OCI-LY1 (cell line): ENCODE data around the gene PLA2G2F.

Experiments
- H2AFZ ChIP-seq: fragments of 200-600 bp; sonication (generic), shearing (Covaris generic); 2 replicates; pipeline ENCODE4 v1.6.0; 2014; ENCODE audit warnings: antibody characterized with exemption, mild to moderate bottlenecking, low read length
- H3F3A ChIP-seq: fragments of 200-600 bp; sonication (generic), shearing (Covaris generic); 2 replicates; pipeline ENCODE4 v1.6.0; 2014; ENCODE audit warnings: mild to moderate bottlenecking, antibody characterized with exemption, low read length, moderate library complexity; ENCODE audit not compliant: insufficient read depth
- H3K27ac ChIP-seq: fragments of 200-600 bp; sonication (generic); 2 replicates; pipeline ENCODE4 v1.5.1; 2014; ENCODE audit warnings: low read length, mixed run types, mild to moderate bottlenecking, low read depth; ENCODE audit not compliant: poor library complexity, severe bottlenecking
- H3K27me3 ChIP-seq: fragments of 200-600 bp; sonication (generic); 2 replicates; pipeline ENCODE4 v1.6.0; 2014; ENCODE audit warnings: antibody characterized with exemption, mild to moderate bottlenecking, low read length, moderate library complexity; ENCODE audit not compliant: insufficient read depth
- H3K36me3 ChIP-seq: fragments of 200-600 bp; sonication (generic); 2 replicates; pipeline ENCODE4 v1.6.1; 2014; ENCODE audit warnings: mild to moderate bottlenecking, antibody characterized with exemption, low read length, moderate library complexity, mixed read lengths; ENCODE audit not compliant: insufficient read depth
- H3K4me1 ChIP-seq: fragments of 200-600 bp; sonication (generic); 2 replicates; pipeline ENCODE4 v1.5.1; 2014; ENCODE audit warnings: mild to moderate bottlenecking, low read length, moderate library complexity; ENCODE audit not compliant: insufficient read depth, severe bottlenecking
- H3K4me2 ChIP-seq: fragments of 200-600 bp; sonication (generic), shearing (Covaris generic); 2 replicates; pipeline ENCODE4 v1.6.1; 2014; ENCODE audit warnings: low read length
- H3K4me3 ChIP-seq: fragments of 200-600 bp; sonication (generic); 2 replicates; pipeline ENCODE4 v1.5.1; 2014; ENCODE audit warnings: low read length, low read depth, mild to moderate bottlenecking, mixed read lengths; ENCODE audit not compliant: poor library complexity, severe bottlenecking
- H3K79me2 ChIP-seq: fragments of 200-600 bp; shearing (Covaris generic); 2 replicates; pipeline ENCODE4 v1.6.1; 2016; ENCODE audit warnings: mixed run types, low read length, mixed read lengths; ENCODE audit not compliant: insufficient read depth
- H3K9ac ChIP-seq: fragments of 200-600 bp; sonication (generic), shearing (Covaris generic); 2 replicates; pipeline ENCODE4 v1.6.1; 2014; ENCODE audit warnings: mild to moderate bottlenecking, low read length, mixed read lengths
- H3K9me2 ChIP-seq: fragments of 200-600 bp; sonication (generic), shearing (Covaris generic); 2 replicates; pipeline ENCODE4 v1.6.1; 2014; ENCODE audit warnings: low read depth, mild to moderate bottlenecking, low read length, mixed read lengths
- H3K9me3 ChIP-seq: fragments of 200-600 bp; shearing (Covaris generic); 2 replicates; pipeline ENCODE4 v1.6.1; 2014; ENCODE audit warnings: low read length, mixed read lengths
- H4K20me1 ChIP-seq: fragments of 200-600 bp; sonication (generic), shearing (Covaris generic); 2 replicates; pipeline ENCODE4 v1.6.0; 2016; ENCODE audit warnings: mild to moderate bottlenecking, low read length; ENCODE audit not compliant: insufficient read depth
- EZH2 ChIP-seq: fragments of 200-600 bp; sonication (generic), shearing (Covaris generic); IDR thresholded peaks from 2 replicates; pipeline ENCODE4 v1.8.0; 2017; ENCODE audit warnings: borderline replicate concordance, mixed run types, mild to moderate bottlenecking, antibody characterized with exemption, low read length, moderate library complexity, mixed read lengths
- TF ChIP-seq, protein P1 (sequence below): fragments of 200-600 bp; sonication (generic), shearing (Covaris generic); IDR thresholded peaks from 2 replicates; pipeline ENCODE4 v1.5.1; 2017; ENCODE audit warnings: mild to moderate bottlenecking, antibody characterized with exemption, low read length, moderate library complexity, mixed read lengths

The PLA2G2F gene

DNA sequence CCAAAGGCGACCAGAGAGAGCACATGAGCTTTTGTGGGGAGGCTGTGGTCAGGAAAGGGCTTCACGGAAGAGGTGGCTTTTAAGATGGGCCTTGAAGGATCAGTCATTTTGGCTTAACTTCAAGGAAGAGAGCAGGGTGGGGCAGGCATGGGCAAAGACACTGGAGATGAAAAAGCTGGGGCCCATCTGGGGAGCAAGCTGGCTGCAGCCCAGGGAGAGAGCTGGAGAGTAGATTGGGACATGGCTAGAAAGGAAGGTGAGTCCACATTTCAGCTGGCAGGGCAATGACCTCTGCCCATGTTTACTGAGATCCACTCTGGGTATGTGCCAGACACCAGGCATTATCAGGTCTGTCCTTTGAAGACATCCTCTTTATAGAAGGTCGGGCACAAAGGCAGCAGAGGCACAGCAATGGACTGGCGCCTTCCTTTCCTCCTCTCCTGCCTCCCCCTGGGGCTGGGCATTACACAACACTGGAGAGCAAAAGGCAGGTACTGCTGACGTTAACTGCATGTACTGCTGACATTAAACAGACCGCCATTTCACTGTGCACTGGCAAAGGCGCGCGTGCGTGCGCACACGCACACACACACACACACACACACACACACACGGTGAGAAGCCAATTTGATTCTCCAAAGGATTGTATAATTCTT, 44.6 kb downstream of the PLA2G2F start:
- Histone ChIP-seq H3K9me2 (no peaks in the 10 kb centered on the region), H3K27me3 (peaks cover 8% of the 10 kb centered on the region; the same call in 1 of the 2 replicates), H3K79me2 (no peaks in the 10 kb centered on the region), H3K36me3 (no peaks in the 10 kb centered on the region), H3K4me3 (no peak overlapping the region), H3K9me3 (no peaks in the 10 kb centered on the region), H3K27ac (no peak overlapping the region), H3K9ac (no peak overlapping the region), H3K4me1 (no peaks in the 10 kb centered on the region), H2AFZ (no peak overlapping the region), H3K4me2 (no peak overlapping the region), H3F3A (no peaks in the 10 kb centered on the region), H4K20me1 (no peaks in the 10 kb centered on the region)
- TF ChIP-seq EZH2: no peak
- TF ChIP-seq, protein P1, sequence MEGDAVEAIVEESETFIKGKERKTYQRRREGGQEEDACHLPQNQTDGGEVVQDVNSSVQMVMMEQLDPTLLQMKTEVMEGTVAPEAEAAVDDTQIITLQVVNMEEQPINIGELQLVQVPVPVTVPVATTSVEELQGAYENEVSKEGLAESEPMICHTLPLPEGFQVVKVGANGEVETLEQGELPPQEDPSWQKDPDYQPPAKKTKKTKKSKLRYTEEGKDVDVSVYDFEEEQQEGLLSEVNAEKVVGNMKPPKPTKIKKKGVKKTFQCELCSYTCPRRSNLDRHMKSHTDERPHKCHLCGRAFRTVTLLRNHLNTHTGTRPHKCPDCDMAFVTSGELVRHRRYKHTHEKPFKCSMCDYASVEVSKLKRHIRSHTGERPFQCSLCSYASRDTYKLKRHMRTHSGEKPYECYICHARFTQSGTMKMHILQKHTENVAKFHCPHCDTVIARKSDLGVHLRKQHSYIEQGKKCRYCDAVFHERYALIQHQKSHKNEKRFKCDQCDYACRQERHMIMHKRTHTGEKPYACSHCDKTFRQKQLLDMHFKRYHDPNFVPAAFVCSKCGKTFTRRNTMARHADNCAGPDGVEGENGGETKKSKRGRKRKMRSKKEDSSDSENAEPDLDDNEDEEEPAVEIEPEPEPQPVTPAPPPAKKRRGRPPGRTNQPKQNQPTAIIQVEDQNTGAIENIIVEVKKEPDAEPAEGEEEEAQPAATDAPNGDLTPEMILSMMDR: no peak

DNA sequence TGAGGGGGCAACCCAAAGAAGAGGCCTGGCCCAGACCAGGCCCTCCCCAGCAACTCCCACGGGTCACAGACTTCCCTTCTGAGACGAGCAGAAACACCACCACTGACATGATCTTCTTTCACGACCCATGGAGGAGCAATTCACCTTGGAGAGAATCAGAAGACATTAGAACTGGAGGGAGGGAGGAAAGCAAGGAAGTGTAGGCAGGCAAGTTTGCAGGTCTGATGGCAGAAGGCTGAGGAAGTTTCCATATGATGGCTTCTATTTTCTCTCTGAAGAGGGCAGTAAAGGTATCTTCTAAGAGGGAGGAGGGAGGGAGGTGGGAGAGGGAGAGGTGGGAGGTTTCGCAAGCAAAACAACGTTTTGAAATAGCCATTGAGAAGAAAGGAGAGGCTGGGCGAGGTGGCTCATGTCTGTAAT, 45.4 kb downstream of the PLA2G2F start:
- TF ChIP-seq, protein P1: no peak
- no peak for TF ChIP-seq EZH2
- no peaks in the 10 kb centered on the region for H4K20me1 ChIP-seq
- no peak overlapping the region for H3K4me2 ChIP-seq
- H3K79me2 ChIP-seq: no peaks in the 10 kb centered on the region
- H3K4me3 ChIP-seq: no peak overlapping the region
- H2AFZ ChIP-seq: no peak overlapping the region
- peaks cover 5% of the 10 kb centered on the region; the same call in 1 of the 2 replicates for H3K27me3 ChIP-seq
- no peaks in the 10 kb centered on the region for H3K9me2 ChIP-seq
- no peak overlapping the region for H3K9ac ChIP-seq
- no peaks in the 10 kb centered on the region for H3K9me3 ChIP-seq
- no peaks in the 10 kb centered on the region for H3K36me3 ChIP-seq
- H3K27ac ChIP-seq: no peak overlapping the region
- no peaks in the 10 kb centered on the region for H3K4me1 ChIP-seq
- H3F3A ChIP-seq: no peaks in the 10 kb centered on the region

DNA sequence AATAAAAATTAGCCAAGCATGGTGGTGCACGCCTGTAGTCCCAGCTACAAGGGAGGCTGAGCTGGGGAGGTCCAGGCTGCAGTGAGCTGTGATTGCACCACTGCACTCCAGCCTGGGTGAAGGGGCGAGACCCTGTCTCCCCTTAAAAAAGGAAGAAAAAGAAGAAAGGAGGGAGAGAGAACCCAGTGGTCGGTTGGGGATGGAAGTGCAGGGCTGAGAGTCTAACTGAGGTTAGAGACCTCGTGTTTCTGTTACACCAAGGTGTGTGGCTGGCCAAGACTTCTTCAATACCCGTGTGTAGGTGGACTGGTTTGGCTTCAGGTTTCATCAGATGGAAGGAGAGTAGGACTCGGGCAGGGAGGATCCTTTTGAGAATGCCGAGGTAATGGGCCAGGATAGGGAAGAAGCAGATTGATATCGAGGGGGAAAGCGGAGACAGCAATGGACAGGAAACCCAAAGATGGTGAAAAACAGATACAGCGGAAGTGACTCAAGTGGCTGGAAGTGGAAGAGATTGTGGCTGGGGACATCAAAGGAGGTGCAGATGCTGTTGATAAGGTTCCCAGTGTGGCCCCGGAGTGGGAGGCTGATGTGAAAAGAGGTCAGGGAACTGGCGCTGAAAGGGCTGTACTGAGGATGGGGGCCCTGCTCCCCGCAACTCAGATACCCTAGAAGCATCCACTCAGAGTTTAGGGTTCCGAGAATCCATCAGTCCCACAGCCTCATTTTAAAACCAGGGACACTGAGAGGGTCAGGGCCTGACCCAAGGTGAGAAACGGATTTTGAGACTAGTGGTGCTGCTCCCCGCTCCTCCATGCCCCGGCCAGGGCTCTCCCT, 46.1 kb downstream of the PLA2G2F start:
- Histone ChIP-seq H2AFZ (no peak overlapping the region), H3K9me2 (no peaks in the 10 kb centered on the region), H3F3A (no peaks in the 10 kb centered on the region), H3K36me3 (no peaks in the 10 kb centered on the region), H3K4me1 (no peaks in the 10 kb centered on the region), H3K9ac (no peak overlapping the region), H3K79me2 (no peaks in the 10 kb centered on the region), H3K4me2 (no peak overlapping the region), H3K27ac (no peak overlapping the region), H3K4me3 (no peak overlapping the region), H3K9me3 (no peaks in the 10 kb centered on the region), H3K27me3 (no peaks in the 10 kb centered on the region), H4K20me1 (no peaks in the 10 kb centered on the region)
- TF ChIP-seq EZH2: no peak
- TF ChIP-seq, protein P1: no peak
